ENCODE measurements around the gene EIF3C.
"Not testable (repeated sequence)": the region's sequence is repeated elsewhere in the genome, so short reads cannot be mapped to it uniquely, and the experiment has no call there.

Gene EIF3C

GRCh38 chr16:28711220-28712083, at the start of gene EIF3C:
Gene EIF3C, plus strand, starts transcription at chr16:28711464. Its CDS starts 223 bp downstream, at chr16:28711687.
- H3K9me3 ChIP-seq (ENCODE audit: control insufficient read depth, insufficient read depth, low read length); H3K9ac ChIP-seq (ENCODE audit: low read depth, low read length): not testable (repeated sequence)

GRCh38 chr16:28666264-28666663, 45.0 kb upstream of the EIF3C start:
- H3K4me1 ChIP-seq (ENCODE audit: insufficient read depth, low read length); H3K36me3 ChIP-seq (ENCODE audit: insufficient read depth, low read length); H3K9ac ChIP-seq (ENCODE audit: low read depth, low read length); H3K9me3 ChIP-seq (ENCODE audit: control insufficient read depth, insufficient read depth, low read length): not testable (repeated sequence)

More at GRCh38 chr16:28711220-28712083, at the start of gene EIF3C:
- H3K4me1 ChIP-seq (ENCODE audit: insufficient read depth, low read length); H3K36me3 ChIP-seq (ENCODE audit: insufficient read depth, low read length): not testable (repeated sequence)

GRCh38 chr16:28667480-28667879, 43.8 kb upstream of the EIF3C start:
- H3K36me3 ChIP-seq (ENCODE audit: insufficient read depth, low read length); H3K4me1 ChIP-seq (ENCODE audit: insufficient read depth, low read length); H3K9ac ChIP-seq (ENCODE audit: low read depth, low read length); H3K9me3 ChIP-seq (ENCODE audit: control insufficient read depth, insufficient read depth, low read length): not testable (repeated sequence)

- not testable (repeated sequence) for H3K9me3 ChIP-seq (ENCODE audit: control insufficient read depth, insufficient read depth, low read length); H3K4me1 ChIP-seq (ENCODE audit: insufficient read depth, low read length); H3K36me3 ChIP-seq (ENCODE audit: insufficient read depth, low read length); H3K9ac ChIP-seq (ENCODE audit: low read depth, low read length)
Observed at GRCh38 chr16:28668199-28668598, 43.1 kb upstream of the EIF3C start.

DNA sequence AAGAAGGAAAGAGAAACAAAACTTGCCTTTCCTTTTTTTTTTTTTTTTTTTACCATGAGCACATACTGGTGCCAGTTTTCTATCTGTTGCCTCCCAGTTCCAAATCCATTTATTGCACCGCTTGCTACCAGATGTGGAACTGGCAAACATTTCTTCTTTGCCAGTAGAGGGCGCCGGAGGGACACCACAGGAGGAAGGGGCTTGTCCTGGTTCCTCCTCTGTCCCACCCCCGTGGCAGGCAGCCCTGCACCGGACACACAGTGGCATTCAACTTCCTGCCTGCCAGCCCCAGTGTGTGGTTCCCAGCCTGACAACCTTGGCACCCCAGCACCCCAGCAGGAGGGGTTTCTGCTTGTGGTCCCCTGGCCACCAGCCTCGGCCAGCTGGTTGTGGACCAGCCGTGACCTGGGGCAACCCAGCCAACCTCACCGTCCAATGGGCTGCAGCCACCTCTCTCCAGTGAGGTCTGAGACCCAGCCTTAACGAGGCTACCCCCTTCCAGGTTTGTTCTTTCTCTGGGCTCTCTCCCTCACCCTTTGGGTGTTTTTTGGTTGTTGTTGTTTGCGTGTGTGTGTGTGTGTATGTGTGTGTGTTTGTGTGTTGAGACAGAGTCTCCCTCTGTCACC, 22.8 kb upstream of the EIF3C start:
- H3K9ac ChIP-seq (ENCODE audit: low read depth, low read length); H3K36me3 ChIP-seq (ENCODE audit: insufficient read depth, low read length); H3K9me3 ChIP-seq (ENCODE audit: control insufficient read depth, insufficient read depth, low read length); H3K4me1 ChIP-seq (ENCODE audit: insufficient read depth, low read length): not testable (repeated sequence)

DNA sequence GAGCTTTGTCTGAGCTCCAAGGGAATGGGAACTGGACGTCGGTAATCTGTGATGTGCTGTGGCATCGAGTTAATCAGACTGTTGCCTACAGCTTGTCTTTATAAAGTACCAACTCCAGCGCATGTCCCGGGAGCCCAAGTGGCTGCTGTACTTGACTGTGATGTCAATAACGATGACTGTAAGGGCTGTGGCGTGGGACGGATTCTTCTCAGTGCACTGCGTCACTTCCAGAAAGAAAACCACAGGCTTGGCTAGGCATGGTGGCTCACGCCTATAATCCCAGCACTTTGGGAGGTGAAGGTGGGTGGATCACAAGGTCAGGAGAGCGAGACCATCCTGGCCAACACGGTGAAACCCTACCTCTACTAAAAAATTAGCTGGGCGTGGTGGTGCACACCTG, 21.8 kb upstream of the EIF3C start:
- not testable (repeated sequence) for H3K36me3 ChIP-seq (ENCODE audit: insufficient read depth, low read length); H3K9ac ChIP-seq (ENCODE audit: low read depth, low read length); H3K9me3 ChIP-seq (ENCODE audit: control insufficient read depth, insufficient read depth, low read length); H3K4me1 ChIP-seq (ENCODE audit: insufficient read depth, low read length)

DNA sequence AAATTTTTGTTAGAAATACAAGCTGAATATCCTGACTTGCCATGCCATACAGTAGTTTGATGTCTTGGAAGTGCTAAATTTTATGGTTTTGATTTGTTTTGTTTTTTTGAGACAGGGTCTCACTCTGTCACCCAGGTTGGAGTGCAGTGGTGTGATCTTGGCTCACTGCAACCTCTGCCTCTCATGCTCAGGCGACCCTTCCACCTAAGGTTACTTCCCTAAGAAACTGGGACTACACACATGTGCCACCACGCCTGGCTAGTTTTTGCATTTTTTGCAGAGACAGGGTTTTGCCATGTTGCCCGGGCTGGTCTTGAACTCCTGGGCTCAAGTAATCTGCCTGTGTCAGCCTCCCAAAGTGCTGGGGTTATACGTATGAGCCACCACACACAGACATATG, 19.5 kb upstream of the EIF3C start:
- H3K9ac ChIP-seq (ENCODE audit: low read depth, low read length); H3K4me1 ChIP-seq (ENCODE audit: insufficient read depth, low read length); H3K9me3 ChIP-seq (ENCODE audit: control insufficient read depth, insufficient read depth, low read length); H3K36me3 ChIP-seq (ENCODE audit: insufficient read depth, low read length): not testable (repeated sequence)

DNA sequence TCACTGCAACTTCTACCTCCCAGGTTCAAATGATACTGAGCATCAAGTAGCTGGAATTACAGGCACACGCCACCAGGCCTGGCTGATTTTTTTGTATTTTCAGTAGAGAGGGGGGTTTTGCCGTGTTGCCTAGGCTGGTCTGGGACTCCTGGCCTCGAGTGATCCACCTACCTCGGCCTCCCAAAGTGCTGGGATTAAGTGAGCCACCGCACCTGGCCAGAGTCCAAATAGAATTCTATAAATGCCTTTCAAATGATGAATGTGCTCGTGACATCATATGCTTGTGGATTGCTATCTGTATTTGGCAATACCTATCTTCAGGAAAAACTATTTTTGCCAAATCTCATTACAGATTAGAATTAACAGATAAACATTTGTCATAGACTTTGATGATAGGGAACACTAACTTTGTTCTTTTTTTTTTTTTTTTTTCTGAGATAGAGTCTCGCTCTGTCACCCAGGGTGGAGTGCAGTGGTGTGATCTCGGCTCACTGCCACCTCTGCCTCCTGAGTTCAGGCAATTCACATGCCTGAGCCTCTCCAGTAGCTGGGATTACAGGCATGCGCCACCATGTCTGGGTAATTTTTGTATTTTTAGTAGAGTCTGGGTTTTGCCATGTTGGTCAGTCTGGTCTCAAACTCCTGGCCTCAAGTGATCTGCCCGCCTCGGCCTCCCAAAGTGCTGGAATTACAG, 17.9 kb upstream of the EIF3C start:
- H3K9ac ChIP-seq (ENCODE audit: low read depth, low read length); H3K36me3 ChIP-seq (ENCODE audit: insufficient read depth, low read length); H3K4me1 ChIP-seq (ENCODE audit: insufficient read depth, low read length); H3K9me3 ChIP-seq (ENCODE audit: control insufficient read depth, insufficient read depth, low read length): not testable (repeated sequence)

- H3K9ac ChIP-seq (ENCODE audit: low read depth, low read length); H3K9me3 ChIP-seq (ENCODE audit: control insufficient read depth, insufficient read depth, low read length); H3K4me1 ChIP-seq (ENCODE audit: insufficient read depth, low read length); H3K36me3 ChIP-seq (ENCODE audit: insufficient read depth, low read length): not testable (repeated sequence)
Observed at GRCh38 chr16:28699792-28700191, 11.5 kb upstream of the EIF3C start.

- not testable (repeated sequence) for H3K36me3 ChIP-seq (ENCODE audit: insufficient read depth, low read length); H3K4me1 ChIP-seq (ENCODE audit: insufficient read depth, low read length); H3K9me3 ChIP-seq (ENCODE audit: control insufficient read depth, insufficient read depth, low read length); H3K9ac ChIP-seq (ENCODE audit: low read depth, low read length)
Observed at GRCh38 chr16:28700349-28700748, 10.9 kb upstream of the EIF3C start.

- H3K36me3 ChIP-seq (ENCODE audit: insufficient read depth, low read length); H3K4me1 ChIP-seq (ENCODE audit: insufficient read depth, low read length); H3K9ac ChIP-seq (ENCODE audit: low read depth, low read length); H3K9me3 ChIP-seq (ENCODE audit: control insufficient read depth, insufficient read depth, low read length): not testable (repeated sequence)
Observed at GRCh38 chr16:28701384-28701783, 9.9 kb upstream of the EIF3C start.

GRCh38 chr16:28704246-28704645, 7.0 kb upstream of the EIF3C start:
- not testable (repeated sequence) for H3K9ac ChIP-seq (ENCODE audit: low read depth, low read length); H3K9me3 ChIP-seq (ENCODE audit: control insufficient read depth, insufficient read depth, low read length); H3K4me1 ChIP-seq (ENCODE audit: insufficient read depth, low read length); H3K36me3 ChIP-seq (ENCODE audit: insufficient read depth, low read length)

DNA sequence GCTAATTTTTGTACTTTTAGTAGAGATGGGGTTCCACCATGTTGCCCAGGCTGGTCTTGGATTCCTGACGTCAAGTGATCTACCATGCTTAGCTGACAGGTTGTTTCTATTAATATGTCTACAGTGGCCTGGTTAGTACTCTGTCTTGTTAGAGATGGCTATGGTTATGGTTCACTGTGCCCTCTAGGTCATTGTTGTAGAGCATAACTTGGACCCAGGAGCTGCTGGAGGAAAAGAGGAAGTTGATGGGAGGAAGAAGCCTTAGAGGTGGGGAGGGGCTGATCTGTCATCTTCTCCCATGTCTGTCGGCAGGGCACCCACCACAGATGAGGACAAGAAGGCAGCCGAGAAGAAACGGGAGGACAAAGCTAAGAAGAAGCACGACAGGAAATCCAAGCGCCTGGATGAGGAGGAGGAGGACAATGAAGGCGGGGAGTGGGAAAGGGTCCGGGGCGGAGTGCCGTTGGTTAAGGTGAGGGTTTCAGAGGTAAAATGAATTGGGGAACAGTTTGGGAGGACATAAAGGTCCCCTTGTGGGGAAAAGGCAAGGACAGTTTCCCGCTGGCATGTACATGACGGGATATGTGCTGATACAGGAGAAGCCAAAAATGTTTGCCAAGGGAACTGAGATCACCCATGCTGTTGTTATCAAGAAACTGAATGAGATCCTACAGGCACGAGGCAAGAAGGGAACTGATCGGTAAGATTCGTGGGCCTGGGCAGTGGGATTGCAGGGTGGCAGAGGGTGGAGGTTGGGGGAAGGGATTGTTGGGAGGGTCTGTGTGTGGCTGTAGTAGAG, 11.8 kb downstream of the EIF3C start:
- not testable (repeated sequence) for H3K4me1 ChIP-seq (ENCODE audit: insufficient read depth, low read length); H3K9me3 ChIP-seq (ENCODE audit: control insufficient read depth, insufficient read depth, low read length); H3K9ac ChIP-seq (ENCODE audit: low read depth, low read length); H3K36me3 ChIP-seq (ENCODE audit: insufficient read depth, low read length)

DNA sequence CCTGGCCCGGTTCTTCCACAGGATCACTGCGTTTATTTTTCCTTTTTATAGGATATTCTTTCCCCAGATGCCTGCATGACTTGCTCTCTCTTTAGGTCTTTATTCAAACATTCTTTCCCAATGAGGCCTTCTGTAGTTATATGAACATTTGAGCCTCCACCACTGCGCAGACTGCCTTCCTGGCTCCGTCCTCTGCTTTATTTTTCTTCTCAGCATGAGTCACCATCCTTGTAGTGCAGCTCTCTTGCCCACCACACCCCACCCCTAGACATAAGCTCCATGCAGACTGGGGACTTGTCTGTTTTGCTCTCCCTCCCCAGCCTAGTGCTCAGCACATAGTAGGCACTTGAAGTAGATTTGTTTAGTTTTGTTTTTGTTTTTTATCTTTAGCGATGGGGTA, 20.0 kb downstream of the EIF3C start:
- not testable (repeated sequence) for H3K36me3 ChIP-seq (ENCODE audit: insufficient read depth, low read length); H3K4me1 ChIP-seq (ENCODE audit: insufficient read depth, low read length); H3K9me3 ChIP-seq (ENCODE audit: control insufficient read depth, insufficient read depth, low read length); H3K9ac ChIP-seq (ENCODE audit: low read depth, low read length)

All from ES-I3 (cell line).